Rectal smooth muscle tissue (tissue), 1 donor: ENCODE results near the gene UNC79.
"Not testable (repeated sequence)": the region's sequence is repeated elsewhere in the genome, so short reads cannot be mapped to it uniquely, and the experiment has no call there.

Source experiments
- H3K27ac ChIP-seq: one replicate; pipeline ENCODE4 v1.7.0; 2013; ENCODE audit warnings: low read depth, low read length, inconsistent platforms
- H3K27me3 ChIP-seq: one replicate; pipeline ENCODE4 v1.7.0; 2013; ENCODE audit warnings: low read length; ENCODE audit not compliant: control insufficient read depth, insufficient read depth
- H3K36me3 ChIP-seq: one replicate; pipeline ENCODE4 v1.7.0; 2013; ENCODE audit warnings: low read length; ENCODE audit not compliant: control insufficient read depth, insufficient read depth
- H3K4me1 ChIP-seq: one replicate; pipeline ENCODE4 v1.7.0; 2013; ENCODE audit warnings: low read length; ENCODE audit not compliant: control insufficient read depth, insufficient read depth
- H3K4me3 ChIP-seq: one replicate; pipeline ENCODE4 v1.7.0; 2013; ENCODE audit warnings: low read length
- H3K9ac ChIP-seq: one replicate; pipeline ENCODE4 v1.7.0; 2013; ENCODE audit warnings: low read length

UNC79 gene

GRCh38 chr14:93430315-93431035 lies at the start of gene UNC79:
TSS of gene UNC79 (plus strand) at chr14:93430939. CDS start at chr14:93431030, 91 bp downstream.
- peaks cover 8% of the 10 kb centered on the region for H3K27me3 ChIP-seq
- no peak within 1 kb of the TSS for H3K9ac ChIP-seq
- no peak within 1 kb of the TSS for H3K4me3 ChIP-seq
- H3K36me3 ChIP-seq: no peaks in the 10 kb centered on the region
- no peak within 1 kb of the TSS for H3K27ac ChIP-seq
- H3K4me1 ChIP-seq: no peaks in the 10 kb centered on the region

GRCh38 chr14:93381644-93382043 lies 49.1 kb upstream of the UNC79 start:
- Histone ChIP-seq H3K4me3 (no peak overlapping the region), H3K27ac (no peak overlapping the region), H3K36me3 (no peaks in the 10 kb centered on the region), H3K4me1 (no peaks in the 10 kb centered on the region), H3K9ac (no peak overlapping the region), H3K27me3 (no peaks in the 10 kb centered on the region)

GRCh38 chr14:93384256-93384655 lies 46.5 kb upstream of the UNC79 start:
- not testable (repeated sequence) for H3K4me1 ChIP-seq, H3K36me3 ChIP-seq, H3K27ac ChIP-seq, H3K27me3 ChIP-seq, H3K9ac ChIP-seq, H3K4me3 ChIP-seq

- H3K4me1 ChIP-seq: no peaks in the 10 kb centered on the region
- H3K9ac ChIP-seq: no peak overlapping the region
- H3K27me3 ChIP-seq: no peaks in the 10 kb centered on the region
- no peak overlapping the region for H3K4me3 ChIP-seq
- H3K36me3 ChIP-seq: no peaks in the 10 kb centered on the region
- H3K27ac ChIP-seq: no peak overlapping the region
Observed at GRCh38 chr14:93395231-93395630, 35.5 kb upstream of the UNC79 start.

GRCh38 chr14:93396456-93396855 lies 34.3 kb upstream of the UNC79 start:
- H3K4me3 ChIP-seq: no peak overlapping the region
- no peaks in the 10 kb centered on the region for H3K36me3 ChIP-seq
- no peak overlapping the region for H3K9ac ChIP-seq
- no peaks in the 10 kb centered on the region for H3K4me1 ChIP-seq
- no peak overlapping the region for H3K27ac ChIP-seq
- H3K27me3 ChIP-seq: no peaks in the 10 kb centered on the region

GRCh38 chr14:93398491-93398890 lies 32.2 kb upstream of the UNC79 start:
- no peak overlapping the region for H3K9ac ChIP-seq
- no peak overlapping the region for H3K27ac ChIP-seq
- H3K4me1 ChIP-seq: no peaks in the 10 kb centered on the region
- H3K27me3 ChIP-seq: no peaks in the 10 kb centered on the region
- H3K4me3 ChIP-seq: no peak overlapping the region
- no peaks in the 10 kb centered on the region for H3K36me3 ChIP-seq

- Histone ChIP-seq H3K27ac (no peak overlapping the region), H3K4me3 (no peak overlapping the region), H3K9ac (no peak overlapping the region)
Observed at GRCh38 chr14:93402951-93403350, 27.8 kb upstream of the UNC79 start.

GRCh38 chr14:93410021-93410420 lies 20.7 kb upstream of the UNC79 start:
- Histone ChIP-seq H3K4me3 (no peak overlapping the region), H3K27ac (no peak overlapping the region), H3K27me3 (no peaks in the 10 kb centered on the region), H3K4me1 (no peaks in the 10 kb centered on the region), H3K36me3 (no peaks in the 10 kb centered on the region), H3K9ac (no peak overlapping the region)

More at GRCh38 chr14:93402951-93403350, 27.8 kb upstream of the UNC79 start:
- H3K4me1 ChIP-seq: no peaks in the 10 kb centered on the region
- no peaks in the 10 kb centered on the region for H3K36me3 ChIP-seq
- no peaks in the 10 kb centered on the region for H3K27me3 ChIP-seq

- Histone ChIP-seq H3K36me3 (no peaks in the 10 kb centered on the region), H3K4me3 (no peak overlapping the region), H3K9ac (no peak overlapping the region), H3K4me1 (no peaks in the 10 kb centered on the region), H3K27ac (no peak overlapping the region), H3K27me3 (no peaks in the 10 kb centered on the region)
Observed at GRCh38 chr14:93410893-93411292, 19.8 kb upstream of the UNC79 start.

GRCh38 chr14:93425136-93425535 lies 5.6 kb upstream of the UNC79 start:
- H3K9ac ChIP-seq, H3K27ac ChIP-seq, H3K36me3 ChIP-seq, H3K4me3 ChIP-seq, H3K27me3 ChIP-seq, H3K4me1 ChIP-seq: not testable (repeated sequence)

GRCh38 chr14:93426750-93427149 lies 4.0 kb upstream of the UNC79 start:
- H3K9ac ChIP-seq: no peak overlapping the region
- no peak overlapping the region for H3K4me3 ChIP-seq
- H3K27me3 ChIP-seq: peaks cover 8% of the 10 kb centered on the region
- no peaks in the 10 kb centered on the region for H3K36me3 ChIP-seq
- no peak overlapping the region for H3K27ac ChIP-seq
- no peaks in the 10 kb centered on the region for H3K4me1 ChIP-seq

GRCh38 chr14:93431036-93431670 lies 414 bp downstream of the UNC79 start:
- Histone ChIP-seq H3K9ac (no peak overlapping the region), H3K27me3 (peaks cover 8% of the 10 kb centered on the region), H3K4me1 (no peaks in the 10 kb centered on the region), H3K36me3 (no peaks in the 10 kb centered on the region), H3K27ac (no peak overlapping the region), H3K4me3 (no peak overlapping the region)

- Histone ChIP-seq H3K36me3 (no peaks in the 10 kb centered on the region), H3K9ac (no peak overlapping the region), H3K4me1 (no peaks in the 10 kb centered on the region), H3K4me3 (no peak overlapping the region), H3K27ac (no peak overlapping the region), H3K27me3 (no peaks in the 10 kb centered on the region)
Observed at GRCh38 chr14:93454224-93454623, 23.5 kb downstream of the UNC79 start.
